GM21360 (cell line): Measurements from ENCODE around the gene ANTXR2.
"Not testable (repeated sequence)": the region's sequence is repeated elsewhere in the genome, so short reads cannot be mapped to it uniquely, and the experiment has no call there.

Source experiments
- ATAC-seq: cut with Tn5 transposase; IDR thresholded peaks from one replicate; pipeline ENCODE4 v1.9.1; 2021; ENCODE audit warnings: mild to moderate bottlenecking, moderate library complexity; ENCODE audit not compliant: unreplicated experiment

ANTXR2 gene

GRCh38 chr4:79998201-79998600 is 74.8 kb downstream of the ANTXR2 start:
- no peak for ATAC-seq

DNA sequence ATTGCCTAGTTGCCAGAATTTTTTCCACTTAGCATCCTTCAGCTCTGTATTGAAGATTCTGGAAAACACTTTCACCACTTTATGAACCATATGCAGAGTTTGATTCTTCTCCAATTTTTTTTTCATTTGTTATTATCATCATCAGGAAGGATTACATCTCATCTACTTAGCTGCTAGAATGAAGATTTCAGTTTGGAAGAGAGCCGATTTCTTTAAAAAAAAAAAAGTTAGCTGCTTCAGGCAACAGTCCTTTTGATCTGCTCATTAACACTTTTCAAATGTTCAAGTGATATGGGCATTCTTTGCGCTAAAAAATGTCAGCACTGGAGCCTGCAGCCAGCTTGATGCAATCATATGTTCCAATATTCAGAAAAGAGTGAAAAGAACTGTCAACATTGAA is 76.2 kb downstream of the ANTXR2 start:
- no peak for ATAC-seq

DNA sequence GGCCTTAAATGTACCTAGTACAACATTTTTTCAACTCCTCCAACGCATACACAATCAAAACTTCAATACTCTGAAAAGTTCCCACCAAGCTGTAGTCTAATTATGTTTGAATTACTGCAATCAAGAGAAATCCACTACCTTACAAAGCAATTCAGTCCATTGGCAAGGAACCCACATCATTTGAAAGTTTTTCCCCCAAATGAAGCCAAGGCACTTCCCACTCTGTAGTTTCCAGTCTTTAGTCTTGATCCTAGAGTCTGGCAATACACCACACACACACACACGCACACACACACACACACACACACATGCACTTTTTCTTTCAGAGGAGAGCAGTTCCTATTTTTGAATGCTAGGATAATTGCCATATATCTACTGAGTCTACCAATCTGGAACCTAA is 79.6 kb downstream of the ANTXR2 start:
- no peak for ATAC-seq

DNA sequence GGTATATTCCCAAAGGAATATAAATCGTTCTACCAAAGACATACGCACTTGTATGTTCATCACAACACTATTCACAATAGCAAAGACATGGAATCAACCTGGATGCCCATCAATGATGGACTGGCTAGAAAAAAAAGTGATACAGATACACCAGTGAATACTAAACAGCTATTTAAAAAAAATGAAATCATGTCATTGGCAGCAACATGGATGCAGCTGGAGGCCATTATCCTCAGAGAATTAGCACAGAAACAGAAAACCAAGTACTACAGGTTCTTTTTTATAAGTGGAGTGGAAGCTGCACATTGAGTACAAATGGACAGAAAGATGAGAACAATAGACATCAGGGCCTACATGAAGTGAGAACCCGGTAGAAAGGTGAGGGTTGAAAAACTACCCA is 81.4 kb downstream of the ANTXR2 start:
- ATAC-seq: no peak

DNA sequence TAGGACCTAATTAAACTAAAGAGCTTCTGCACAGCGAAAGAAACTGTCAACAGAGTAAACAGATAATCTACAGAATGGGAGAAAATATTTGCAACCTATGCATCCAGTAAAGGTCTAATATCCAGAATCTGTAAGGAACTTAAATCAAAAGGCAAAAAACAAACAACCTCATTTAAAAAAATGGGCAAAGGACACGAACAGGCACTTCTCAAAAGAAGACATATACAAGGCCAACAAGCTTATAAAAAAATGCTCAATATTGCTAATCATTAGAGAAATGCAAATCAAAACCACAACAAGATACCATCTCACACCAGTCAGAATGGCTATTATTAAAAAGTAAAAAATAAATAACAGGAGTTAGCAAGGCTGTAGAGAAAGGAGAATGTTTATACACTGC is 81.9 kb downstream of the ANTXR2 start:
- ATAC-seq: not testable (repeated sequence)

- no peak for ATAC-seq
Observed at GRCh38 chr4:79987401-79987800, 85.6 kb downstream of the ANTXR2 start.

DNA sequence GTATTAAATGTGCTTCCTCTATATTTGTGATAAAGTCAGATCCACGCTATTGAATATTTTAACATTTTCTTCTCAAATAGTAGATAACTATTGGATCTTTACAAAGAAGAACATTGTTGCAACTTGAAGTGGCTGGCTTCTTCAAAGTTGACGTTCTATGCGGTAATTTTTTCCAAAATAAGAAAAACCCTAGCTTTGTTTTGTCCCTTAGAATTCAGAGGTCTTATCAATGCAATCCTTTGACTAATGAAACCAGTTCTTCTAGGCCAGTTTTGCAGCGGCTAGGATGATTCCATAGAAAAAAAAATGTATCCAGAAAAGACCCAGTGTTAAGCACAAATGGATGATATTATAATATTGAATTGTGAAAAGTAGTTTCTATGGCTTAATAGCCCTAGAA is 89.6 kb downstream of the ANTXR2 start:
- ATAC-seq: no peak

DNA sequence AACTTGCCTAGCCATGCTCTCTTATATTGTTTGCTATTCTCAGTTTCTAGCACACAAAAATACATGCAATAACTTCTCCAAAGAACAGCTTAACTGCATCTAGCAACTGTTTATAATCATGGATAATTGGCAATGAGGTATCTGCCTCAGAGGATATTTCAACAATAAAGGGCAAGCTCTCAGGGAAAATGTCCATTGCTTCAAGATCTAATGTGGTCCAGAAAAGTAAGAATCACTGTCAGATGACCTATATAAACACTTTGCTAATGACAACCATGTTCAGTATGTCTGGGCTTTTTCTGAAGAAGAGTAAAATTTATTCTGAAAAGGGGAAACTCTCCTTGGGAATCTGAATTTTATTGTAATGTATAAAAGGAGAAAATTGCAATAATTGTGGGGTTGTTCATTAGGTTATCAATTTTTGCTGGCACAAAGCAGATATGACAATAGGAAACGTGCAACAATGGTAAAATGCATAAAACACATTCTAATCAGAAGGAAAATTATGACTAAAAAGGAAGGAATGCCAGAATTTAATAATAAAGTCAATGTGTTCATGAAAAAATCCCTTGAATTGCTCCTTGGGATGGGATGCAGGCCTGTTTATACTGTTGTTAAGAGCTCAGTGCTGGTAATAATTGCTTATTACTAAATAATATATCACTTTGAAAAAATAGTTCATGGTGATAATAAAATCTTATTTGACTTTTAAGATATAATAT is 90.3 kb downstream of the ANTXR2 start:
- no peak for ATAC-seq

- no peak for ATAC-seq
Observed at GRCh38 chr4:79980448-79980847, 92.6 kb downstream of the ANTXR2 start.

DNA sequence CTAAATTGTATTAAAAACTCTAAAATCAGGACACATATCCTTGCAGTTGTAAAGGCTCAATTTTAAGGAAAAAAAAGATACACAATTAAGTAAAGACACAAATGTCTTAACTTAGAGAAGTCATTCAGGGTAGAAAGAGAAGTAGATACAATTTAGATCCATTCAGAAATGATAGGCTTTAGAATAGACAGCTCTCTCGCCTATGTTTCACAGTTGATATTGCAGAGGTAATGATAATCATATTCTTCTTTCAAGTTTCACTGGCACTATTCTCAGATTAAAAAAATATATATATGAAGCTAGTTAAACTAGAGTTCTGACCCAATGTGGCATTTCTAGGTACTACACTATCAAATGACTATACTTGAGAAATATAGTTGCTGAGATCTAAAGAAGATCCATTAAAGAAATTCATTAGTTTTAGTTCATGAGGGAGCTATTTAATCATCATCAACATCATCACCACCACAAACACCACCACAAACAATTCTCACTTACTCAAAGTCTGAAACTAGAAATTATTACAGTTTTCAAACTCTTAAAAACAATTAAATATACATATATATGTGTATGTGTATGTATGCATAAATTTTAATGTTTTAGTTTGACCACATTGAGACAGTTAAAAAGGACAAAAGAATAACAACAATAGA is 93.1 kb downstream of the ANTXR2 start:
- no peak for ATAC-seq

DNA sequence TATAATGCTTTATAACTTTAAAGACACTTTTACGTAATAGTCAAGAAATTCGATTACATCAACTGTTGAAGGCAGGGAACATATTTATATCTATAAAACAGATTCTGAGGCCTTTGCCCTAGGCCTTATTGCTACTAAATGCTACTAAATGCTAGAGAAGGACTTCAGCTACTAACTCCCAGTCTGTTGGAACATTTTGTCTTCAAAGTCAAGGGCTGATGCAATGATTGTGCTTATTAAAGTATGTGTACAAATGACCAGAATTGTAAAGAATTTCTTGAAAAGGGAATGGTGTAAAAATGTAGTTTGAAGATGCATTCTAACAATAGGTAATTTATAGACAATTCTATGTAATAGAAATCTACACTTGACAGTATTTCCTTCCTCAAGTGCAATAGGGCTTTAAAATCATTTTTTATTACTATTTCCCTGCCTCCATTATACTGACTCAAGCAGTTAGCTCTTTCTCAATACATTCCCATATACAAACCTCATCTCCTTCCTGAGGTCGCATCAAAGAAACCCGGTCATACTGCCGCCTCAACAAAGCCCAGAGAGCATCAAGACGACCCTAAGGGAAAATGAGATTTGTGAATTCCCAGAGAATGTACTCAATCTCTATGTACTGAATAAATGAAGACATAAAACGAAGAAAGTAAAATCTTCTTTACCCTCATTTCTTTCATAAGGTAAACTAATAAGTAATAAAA is 95.7 kb downstream of the ANTXR2 start:
- no peak for ATAC-seq

DNA sequence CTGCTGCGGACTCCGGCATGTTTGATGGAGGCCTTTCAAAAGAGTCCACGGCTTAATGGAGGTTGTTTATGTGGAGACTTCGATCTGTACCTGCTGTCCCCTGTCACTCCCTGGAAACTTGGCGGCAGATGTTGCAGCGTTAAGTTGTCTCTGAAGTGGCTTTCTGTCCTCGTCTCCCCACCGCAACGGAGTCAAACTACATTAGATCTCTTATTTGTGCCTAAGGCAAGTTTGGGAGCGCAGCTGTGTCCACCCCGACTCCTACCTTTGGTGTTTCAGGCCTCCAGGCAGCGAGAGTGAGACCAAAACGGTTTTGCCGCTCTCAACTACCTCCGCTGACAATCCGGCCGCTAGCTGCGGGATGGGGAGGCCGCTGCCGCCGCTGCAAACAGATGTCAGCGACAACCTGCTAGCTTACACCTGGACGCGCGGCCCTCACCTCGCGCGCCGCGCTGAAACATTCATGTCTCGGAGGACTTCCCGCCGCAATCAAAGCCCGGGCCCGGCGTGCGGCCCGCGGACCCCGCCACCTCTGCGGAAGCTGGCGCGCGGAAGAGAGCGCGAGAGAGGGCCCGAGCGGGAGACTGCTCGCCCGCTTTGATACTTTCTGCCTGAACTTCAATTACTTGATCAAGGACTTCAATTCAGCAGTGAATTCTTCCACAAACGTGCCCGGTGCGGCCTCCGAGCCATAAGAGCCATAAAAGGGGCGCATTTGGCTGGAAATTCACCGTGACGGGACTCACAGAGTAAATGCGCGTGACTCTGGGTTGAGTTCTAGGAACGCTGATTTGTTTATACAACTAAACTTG is 108.4 kb downstream of the ANTXR2 start:
- no peak for ATAC-seq

GRCh38 chr4:79964020-79964399 is 109.0 kb downstream of the ANTXR2 start:
- ATAC-seq: no peak

GRCh38 chr4:79959652-79960051 is 113.4 kb downstream of the ANTXR2 start:
- ATAC-seq: no peak

GRCh38 chr4:79958466-79959264 is 114.4 kb downstream of the ANTXR2 start:
- no peak for ATAC-seq

DNA sequence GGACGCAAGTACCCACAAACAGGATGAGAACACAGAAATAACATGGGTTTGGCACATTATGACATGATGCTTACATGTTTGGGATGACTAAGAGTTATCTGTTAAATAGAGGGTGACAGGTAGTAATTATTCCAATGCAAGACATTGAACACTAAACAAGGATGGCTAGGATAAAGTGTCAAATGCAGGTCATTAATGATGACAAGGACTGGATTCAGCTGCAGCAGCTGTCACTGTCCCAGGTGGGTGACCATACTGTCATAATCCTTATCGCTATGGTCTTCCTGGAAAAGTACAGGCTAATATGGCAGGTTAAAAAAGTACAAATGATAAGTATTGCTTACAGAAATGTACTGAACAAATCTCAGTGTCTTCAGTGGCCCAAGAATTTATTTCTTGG is 123.9 kb downstream of the ANTXR2 start:
- ATAC-seq: no peak

DNA sequence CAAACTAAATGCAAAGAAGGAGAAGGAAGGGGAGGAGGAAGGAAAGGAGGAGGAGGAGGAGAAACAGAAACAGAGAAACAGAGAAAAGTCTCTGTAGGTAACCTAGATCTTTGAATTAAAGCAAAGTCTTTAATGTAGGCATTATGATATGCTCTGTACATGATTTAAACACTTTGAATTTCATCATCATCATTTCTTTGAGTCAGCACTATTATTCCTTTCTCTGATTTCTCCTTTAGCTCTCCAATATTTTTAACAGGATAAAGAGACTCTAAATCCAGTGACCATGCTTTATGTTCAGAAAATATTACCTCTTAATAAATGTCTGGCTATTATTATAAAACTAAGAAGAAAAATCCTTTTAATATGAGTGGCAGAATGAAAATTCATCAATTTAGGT is 124.3 kb downstream of the ANTXR2 start:
- ATAC-seq: no peak

DNA sequence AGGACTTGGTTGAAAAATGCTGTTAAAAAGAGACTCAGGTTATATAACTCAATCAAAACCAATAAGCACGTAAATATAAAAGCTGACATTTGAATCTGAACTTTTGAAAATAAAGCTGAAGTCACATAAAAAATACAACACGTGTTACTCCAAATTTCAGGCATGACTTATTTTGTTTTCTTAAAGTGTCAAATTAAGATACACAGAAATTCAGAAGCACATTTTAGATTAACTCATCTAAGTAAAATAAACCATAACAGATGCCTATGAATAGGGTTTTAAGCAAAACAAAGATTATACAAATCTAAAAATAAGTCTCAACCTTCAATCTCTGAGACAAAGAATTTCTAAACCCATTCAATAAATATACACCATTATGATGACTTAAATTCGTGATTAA is 124.8 kb downstream of the ANTXR2 start:
- ATAC-seq: no peak

- ATAC-seq: no peak
Observed at GRCh38 chr4:79947386-79947785, 125.6 kb downstream of the ANTXR2 start.

DNA sequence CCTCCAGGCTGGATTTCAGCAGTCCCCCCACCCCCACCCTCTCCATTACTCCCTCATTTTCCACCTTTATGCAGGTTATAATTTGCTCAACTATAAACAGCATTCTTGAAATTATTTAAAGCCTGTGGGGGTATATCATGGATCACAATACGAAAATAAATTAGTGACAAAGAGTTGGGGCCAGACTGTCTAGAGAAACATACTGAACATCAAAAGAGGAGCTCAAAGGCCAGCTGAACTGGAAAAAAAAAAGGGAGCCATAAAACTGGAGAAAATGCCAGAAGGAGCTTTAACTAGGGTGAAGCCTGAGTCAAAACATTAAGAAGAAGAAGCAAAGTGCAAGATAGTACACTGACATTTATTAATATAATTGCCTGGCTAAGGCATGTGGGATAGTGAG is 137.8 kb downstream of the ANTXR2 start:
- ATAC-seq: no peak

- no peak for ATAC-seq
Observed at GRCh38 chr4:79934660-79935059, 138.4 kb downstream of the ANTXR2 start.
